Activated gamma-delta T cell treated with anti-CD3 and anti-CD28 coated beads, Interleukin-2, amount 50 U/mL, for 16 hours (primary cell): ENCODE results near the gene IKZF4.
"Not testable (repeated sequence)": the region's sequence is repeated elsewhere in the genome, so short reads cannot be mapped to it uniquely, and the experiment has no call there.

ENCODE experiments used
- DNase-seq: peaks from one replicate; pipeline ENCODE4 v3.0.0-alpha.2; 2020; ENCODE audit warnings: low read depth

Gene IKZF4

GRCh38 chr12:56020423-56021184 is at the start of gene IKZF4:
TSS of gene IKZF4 (plus strand) at chr12:56021043. CDS start at chr12:56021494, 451 bp downstream.
- DNase-seq, result no peak

GRCh38 chr12:55972042-55972441 is 48.8 kb upstream of the IKZF4 start:
- no peak for DNase-seq

- no peak for DNase-seq
These were observed 48.4 kb upstream of the IKZF4 start for GRCh38 chr12:55972456-55972855.

- no peak for DNase-seq
These were observed 47.8 kb upstream of the IKZF4 start for GRCh38 chr12:55972911-55973598.

- peak; percentile 97 for DNase-seq
These were observed 47.1 kb upstream of the IKZF4 start, which contains the start of gene RAB5B for GRCh38 chr12:55973599-55974307. TSS of gene RAB5B (plus strand) at chr12:55974078. CDS start at chr12:55986961, 12,883 bp downstream.

- no peak for DNase-seq
These were observed 46.5 kb upstream of the IKZF4 start for GRCh38 chr12:55974308-55974730.

- DNase-seq, result no peak
These were observed 42.5 kb upstream of the IKZF4 start for GRCh38 chr12:55978393-55978792.

GRCh38 chr12:55979069-55979468 is 41.8 kb upstream of the IKZF4 start:
- no peak for DNase-seq

GRCh38 chr12:55981882-55982281 is 39.0 kb upstream of the IKZF4 start:
- DNase-seq, result not testable (repeated sequence)

GRCh38 chr12:55982319-55982936 is 38.4 kb upstream of the IKZF4 start:
- DNase-seq, result no peak

GRCh38 chr12:55983232-55983842 is 37.5 kb upstream of the IKZF4 start:
- DNase-seq, result no peak

GRCh38 chr12:55984861-55985260 is 36.0 kb upstream of the IKZF4 start:
- DNase-seq, result no peak

GRCh38 chr12:55985341-55985740 is 35.5 kb upstream of the IKZF4 start:
- DNase-seq, result no peak

- DNase-seq, result not testable (repeated sequence)
These were observed 34.9 kb upstream of the IKZF4 start for GRCh38 chr12:55985976-55986375.

GRCh38 chr12:55991110-55991509 is 29.7 kb upstream of the IKZF4 start:
- no peak for DNase-seq

GRCh38 chr12:55993230-55993853 is 27.5 kb upstream of the IKZF4 start:
- DNase-seq, result no peak

GRCh38 chr12:55995366-55995765 is 25.5 kb upstream of the IKZF4 start:
- no peak for DNase-seq

GRCh38 chr12:55996201-55996714 is 24.6 kb upstream of the IKZF4 start:
- peak; percentile 53 for DNase-seq

- no peak for DNase-seq
These were observed 23.9 kb upstream of the IKZF4 start, which contains the start of gene SUOX for GRCh38 chr12:55996715-55997534. TSS of gene SUOX (plus strand) at chr12:55997276. CDS start at chr12:56002222, 4,946 bp downstream.

- no peak for DNase-seq
These were observed 23.3 kb upstream of the IKZF4 start for GRCh38 chr12:55997535-55997859.
